Measurements from ENCODE around the gene DSCAM. TPM values are rescaled to one million over a fixed set of nuclear protein-coding genes. Genes with fewer than 3 reads are reported as not detected.

Gene DSCAM
- total RNA-seq, 2 donors from 2014 or later, result 18.5 to 25.5 TPM

- no peak overlapping the region for H3K4me3 Mint-ChIP-seq
- H3K27me3 ChIP-seq (ENCODE audit: control insufficient read depth, insufficient read depth, low read length, poor library complexity, severe bottlenecking), result no peaks in the 10 kb centered on the region
- peaks cover 25% of the 10 kb centered on the region for H3K9me3 Mint-ChIP-seq
- no peak for TF ChIP-seq CTCF (conservative IDR thresholded peaks at IDR 0.05)
- no peaks in the 10 kb centered on the region for H3K4me1 Mint-ChIP-seq
- no peaks in the 10 kb centered on the region for H3K27me3 Mint-ChIP-seq (ENCODE audit: insufficient read depth)
- H3K9ac ChIP-seq (ENCODE audit: extremely low read depth, low read length, poor library complexity, severe bottlenecking), result no peak overlapping the region
- peaks cover 83% of the 10 kb centered on the region for H3K36me3 ChIP-seq (ENCODE audit: control insufficient read depth, insufficient read depth, low read length)
- no peak overlapping the region for H3K4me3 ChIP-seq (ENCODE audit: low read length)
- no peaks in the 10 kb centered on the region for H3K4me1 ChIP-seq (ENCODE audit: control insufficient read depth, insufficient read depth, low read length)
- no peak overlapping the region for H3K27ac Mint-ChIP-seq
- peaks cover 65% of the 10 kb centered on the region for H3K36me3 Mint-ChIP-seq (ENCODE audit: low read depth)
- H3K9me3 ChIP-seq (ENCODE audit: control insufficient read depth, low read length), result peaks cover 35% of the 10 kb centered on the region
- 91 to 92% methylated on average over 5 to 6 of the region's 6 CpGs for WGBS, 2 experiments (ENCODE audit: insufficient coverage in 1 of 2, insufficient read length in 1 of 2)
- DNase-seq, result no peak
- H3K27ac ChIP-seq (ENCODE audit: low read depth, low read length), result no peak overlapping the region
Observed at GRCh38 chr21:40255518-40256444, 591.2 kb downstream of the DSCAM start.

GRCh38 chr21:40254540-40255465 is 592.2 kb downstream of the DSCAM start:
- DNase-seq, result no peak
- no peak overlapping the region for H3K27ac ChIP-seq (ENCODE audit: low read depth, low read length)
- no peak for TF ChIP-seq CTCF (conservative IDR thresholded peaks at IDR 0.05)
- Mint-ChIP-seq H3K4me1 (no peaks in the 10 kb centered on the region), H3K9me3 (peaks cover 35% of the 10 kb centered on the region), H3K27ac (peak overlapping the region; percentile 61), H3K4me3 (no peak overlapping the region), H3K36me3 (ENCODE audit: low read depth) (peaks cover 69% of the 10 kb centered on the region), H3K27me3 (ENCODE audit: insufficient read depth) (no peaks in the 10 kb centered on the region)
- no peak overlapping the region for H3K9ac ChIP-seq (ENCODE audit: extremely low read depth, low read length, poor library complexity, severe bottlenecking)
- H3K4me1 ChIP-seq (ENCODE audit: control insufficient read depth, insufficient read depth, low read length), result no peaks in the 10 kb centered on the region
- H3K9me3 ChIP-seq (ENCODE audit: control insufficient read depth, low read length), result peaks cover 44% of the 10 kb centered on the region
- H3K27me3 ChIP-seq (ENCODE audit: control insufficient read depth, insufficient read depth, low read length, poor library complexity, severe bottlenecking), result no peaks in the 10 kb centered on the region
- no peak overlapping the region for H3K4me3 ChIP-seq (ENCODE audit: low read length)
- H3K36me3 ChIP-seq (ENCODE audit: control insufficient read depth, insufficient read depth, low read length), result peaks cover 84% of the 10 kb centered on the region
- 89 to 100% methylated on average over 2 to 12 of the region's 13 CpGs for WGBS, 2 experiments (ENCODE audit: insufficient coverage in 1 of 2, insufficient read length in 1 of 2)

- H3K9me3 ChIP-seq (ENCODE audit: control insufficient read depth, low read length), result peaks cover 61% of the 10 kb centered on the region
- H3K36me3 ChIP-seq (ENCODE audit: control insufficient read depth, insufficient read depth, low read length), result peaks cover 91% of the 10 kb centered on the region
- no peaks in the 10 kb centered on the region for H3K27me3 Mint-ChIP-seq (ENCODE audit: insufficient read depth)
- H3K27ac Mint-ChIP-seq, result no peak overlapping the region
- H3K4me3 Mint-ChIP-seq, result no peak overlapping the region
- peak overlapping the region; percentile 13 for H3K4me3 ChIP-seq (ENCODE audit: low read length)
- no peaks in the 10 kb centered on the region for H3K4me1 ChIP-seq (ENCODE audit: control insufficient read depth, insufficient read depth, low read length)
- WGBS, 2 experiments (ENCODE audit: insufficient coverage in 1 of 2, insufficient read length in 1 of 2), result 87 to 100% methylated on average over 1 to 3 of the region's 3 CpGs
- peaks cover 79% of the 10 kb centered on the region for H3K36me3 Mint-ChIP-seq (ENCODE audit: low read depth)
- H3K9ac ChIP-seq (ENCODE audit: extremely low read depth, low read length, poor library complexity, severe bottlenecking), result no peak overlapping the region
- no peak for TF ChIP-seq CTCF (conservative IDR thresholded peaks at IDR 0.05)
- H3K4me1 Mint-ChIP-seq, result no peaks in the 10 kb centered on the region
- H3K27me3 ChIP-seq (ENCODE audit: control insufficient read depth, insufficient read depth, low read length, poor library complexity, severe bottlenecking), result no peaks in the 10 kb centered on the region
- no peak for DNase-seq
- H3K9me3 Mint-ChIP-seq, result peaks cover 52% of the 10 kb centered on the region
- no peak overlapping the region for H3K27ac ChIP-seq (ENCODE audit: low read depth, low read length)
Observed at GRCh38 chr21:40253112-40253511, 593.8 kb downstream of the DSCAM start.

Data from endodermal cell (in vitro differentiated cells).